Inferior parietal cortex (tissue), 1 donor: ENCODE measurements around the gene SSUH2.
"Not testable (repeated sequence)": the region's sequence is repeated elsewhere in the genome, so short reads cannot be mapped to it uniquely, and the experiment has no call there.

Experiments
- DNase-seq: peaks from one replicate; pipeline ENCODE4 v3.0.0-alpha.2; 2016; ENCODE audit errors: extremely low spot score

The SSUH2 gene

DNA sequence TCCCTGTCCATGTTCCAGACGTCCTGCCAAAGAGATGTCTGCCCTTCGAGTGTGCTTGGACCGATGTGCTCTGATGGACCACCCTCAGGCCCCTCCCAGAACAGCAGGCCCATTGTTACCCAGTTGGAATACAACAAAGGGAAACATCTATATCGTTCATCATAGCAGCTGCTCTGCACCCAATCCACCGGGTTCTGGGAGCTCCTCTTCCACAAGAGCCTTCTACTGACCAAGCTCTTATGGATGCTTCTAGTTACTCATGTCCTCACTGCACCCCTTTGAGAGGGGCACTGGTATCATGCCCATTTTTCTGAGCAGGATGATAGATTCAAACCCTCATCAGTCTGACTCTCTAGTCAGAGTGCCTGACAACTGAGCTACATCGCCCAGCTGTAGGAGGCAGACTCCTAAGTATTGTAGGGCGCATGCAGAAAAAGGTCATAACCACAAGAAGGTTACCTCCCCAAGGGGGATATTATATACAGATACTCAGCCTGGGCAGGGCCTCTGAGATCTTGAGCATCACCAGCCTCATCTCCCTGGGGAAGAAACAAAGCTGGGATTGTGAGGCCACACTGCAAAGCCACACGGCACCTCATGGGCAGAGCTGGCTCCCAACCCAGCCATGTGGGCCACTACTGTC is at the start of gene SSUH2:
Gene SSUH2, minus strand, starts transcription at position 51 of the 643 bp plus-strand sequence. Its CDS starts 40 bp downstream, at position 11.
- no peak for DNase-seq

DNA sequence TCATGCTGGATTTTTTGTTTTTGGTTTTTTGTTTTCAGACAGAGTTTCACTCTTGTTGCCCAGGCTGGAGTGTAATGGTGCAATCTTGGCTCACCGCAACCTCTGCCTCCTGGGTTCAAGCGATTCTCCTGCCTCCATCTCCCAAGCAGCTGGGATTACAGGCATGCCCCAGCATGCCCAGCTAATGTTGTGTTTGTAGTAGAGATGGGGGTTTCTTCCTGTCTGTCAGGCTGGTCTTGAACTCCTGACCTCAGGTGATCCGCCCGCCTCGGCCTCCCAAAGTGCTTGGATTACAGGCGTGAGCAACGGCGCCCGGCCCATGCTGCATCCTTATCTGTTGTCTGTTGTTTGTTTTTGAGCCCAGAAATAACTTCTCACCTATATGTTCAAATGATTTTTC is 46.7 kb upstream of the SSUH2 start:
- not testable (repeated sequence) for DNase-seq

- DNase-seq: not testable (repeated sequence)
Observed at GRCh38 chr3:8684992-8685391, 40.4 kb upstream of the SSUH2 start.

- not testable (repeated sequence) for DNase-seq
Observed at GRCh38 chr3:8682850-8683574, 38.4 kb upstream of the SSUH2 start.

GRCh38 chr3:8681881-8682538 is 37.4 kb upstream of the SSUH2 start:
- not testable (repeated sequence) for DNase-seq

GRCh38 chr3:8681349-8681748 is 36.8 kb upstream of the SSUH2 start:
- DNase-seq: no peak

DNA sequence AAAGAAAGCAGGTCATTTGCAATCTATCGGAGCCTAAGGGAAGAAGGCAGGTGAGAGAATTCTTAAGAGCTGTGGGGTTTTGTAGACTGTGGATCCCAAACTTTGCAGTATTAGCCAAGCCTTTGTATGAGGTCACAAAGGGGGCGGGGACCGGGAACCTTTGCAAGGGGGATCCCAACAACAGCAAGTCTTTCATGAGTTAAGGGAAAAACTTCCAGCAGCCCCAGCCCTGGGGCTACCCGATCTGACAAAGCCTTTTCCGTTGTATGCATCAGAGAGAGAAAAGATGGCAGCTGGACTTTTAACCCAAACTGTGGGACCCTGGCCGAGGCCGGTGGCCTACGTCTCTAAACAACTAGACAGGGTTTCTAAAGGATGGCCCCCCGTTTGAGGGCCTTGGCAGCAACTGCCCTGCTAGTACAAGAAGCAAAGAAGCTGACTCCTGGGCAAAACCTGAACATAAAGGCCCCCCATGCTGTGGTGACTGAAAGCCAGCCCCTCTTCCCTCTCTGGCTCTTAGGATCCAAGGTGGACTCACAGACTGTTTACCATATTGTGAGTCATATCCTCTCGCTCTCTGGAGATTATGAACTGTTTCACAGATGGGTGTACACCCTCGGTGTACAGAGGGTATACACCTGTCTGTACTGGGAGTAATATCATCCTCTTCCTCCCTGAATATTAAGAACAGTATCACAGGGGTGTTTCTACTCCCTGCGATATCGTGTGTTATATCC is 35.4 kb upstream of the SSUH2 start:
- DNase-seq: not testable (repeated sequence)

- DNase-seq: no peak
Observed at GRCh38 chr3:8678751-8679150, 34.2 kb upstream of the SSUH2 start.

GRCh38 chr3:8677258-8677657 is 32.7 kb upstream of the SSUH2 start:
- DNase-seq: not testable (repeated sequence)

DNA sequence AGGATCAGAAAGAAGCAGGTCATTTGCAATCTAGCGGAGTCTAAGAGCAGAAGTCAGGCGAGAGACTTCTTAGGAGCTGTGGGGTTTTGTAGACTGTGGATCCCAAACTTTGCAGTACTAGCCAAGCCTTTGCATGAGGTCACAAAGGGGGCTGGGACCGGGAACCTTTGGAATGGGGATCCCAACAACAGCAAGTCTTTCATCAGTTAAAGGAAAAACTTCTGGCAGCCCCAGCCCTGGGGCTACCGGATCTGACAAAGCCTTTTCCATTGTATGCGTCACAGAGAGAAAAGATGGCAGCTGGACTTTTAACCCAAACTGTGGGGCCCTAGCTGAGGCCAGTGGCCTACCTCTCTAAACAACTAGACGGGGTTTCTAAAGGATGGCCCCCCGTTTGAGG is 31.0 kb upstream of the SSUH2 start:
- DNase-seq: not testable (repeated sequence)

DNA sequence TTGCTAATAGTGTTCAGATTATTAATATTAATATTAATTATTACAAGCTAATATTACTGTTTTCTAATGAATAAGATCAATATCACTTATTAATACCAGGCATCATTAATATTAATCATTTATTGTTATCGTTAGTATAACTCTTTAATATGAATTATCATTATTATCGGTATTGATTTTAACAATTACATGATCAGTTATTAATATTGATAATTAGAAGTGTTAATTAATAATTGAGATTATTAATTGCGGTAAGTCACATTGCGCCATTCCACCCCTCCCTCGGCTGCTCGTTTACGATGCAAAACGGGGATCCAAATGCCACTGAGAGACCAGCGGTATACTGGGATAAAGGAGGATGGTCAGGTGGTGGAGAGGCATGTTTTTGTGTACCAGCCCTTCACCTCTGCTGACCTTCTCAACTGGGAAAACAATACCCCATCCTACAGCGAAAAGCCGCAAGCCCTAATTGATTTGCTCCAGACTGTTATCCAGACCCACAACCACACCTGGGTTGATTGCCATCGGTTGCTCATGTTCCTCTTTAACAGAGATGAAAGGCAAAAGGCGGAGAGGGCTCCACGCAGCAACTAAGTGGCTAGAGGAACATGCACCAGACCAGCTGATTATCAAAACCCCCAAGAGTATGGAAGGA is 28.6 kb upstream of the SSUH2 start:
- DNase-seq: no peak

DNA sequence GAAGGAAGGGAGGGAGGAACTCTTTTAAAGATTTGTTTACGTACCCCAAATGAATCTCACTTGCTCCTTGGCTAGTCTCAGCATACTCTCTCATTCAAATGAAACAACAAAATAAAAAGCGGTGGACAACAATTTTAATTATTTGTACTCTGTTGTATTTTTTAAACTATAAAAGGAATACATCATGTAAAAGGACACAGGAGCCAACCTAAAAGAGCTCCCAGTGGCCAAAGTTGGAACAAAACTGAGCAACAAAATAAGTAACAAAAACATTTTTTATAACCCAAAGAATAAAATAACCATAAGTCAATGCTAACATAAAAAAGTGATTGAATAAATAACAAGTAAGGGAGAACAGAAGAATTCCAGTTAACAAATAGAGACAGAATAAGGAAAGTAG is 24.4 kb upstream of the SSUH2 start:
- DNase-seq: no peak

- DNase-seq: no peak
Observed at GRCh38 chr3:8668216-8668615, 23.6 kb upstream of the SSUH2 start.

GRCh38 chr3:8667463-8668091 is 23.0 kb upstream of the SSUH2 start:
- no peak for DNase-seq

DNA sequence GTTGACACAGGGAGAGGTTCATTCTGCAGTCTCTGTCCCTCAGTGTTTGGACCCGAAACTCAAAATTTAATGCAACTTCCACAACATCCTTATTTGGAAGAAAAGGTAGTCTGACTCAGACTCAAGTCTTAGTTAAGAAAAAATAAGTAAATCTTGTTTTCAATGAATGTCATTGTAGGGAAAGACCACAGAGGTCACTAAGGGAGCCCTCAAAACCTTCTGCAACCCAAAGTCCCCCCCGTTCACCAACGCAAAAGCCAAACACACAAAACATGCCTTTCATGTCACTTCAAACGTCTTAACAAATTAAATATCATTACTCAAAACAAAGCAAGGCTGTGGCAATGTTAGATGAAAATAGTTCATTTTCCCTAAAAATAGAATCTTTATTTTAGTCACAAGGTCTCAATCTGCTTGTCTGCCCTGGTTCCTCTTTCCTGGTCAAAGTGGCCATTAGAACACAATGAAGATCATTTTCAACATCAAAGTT is 20.9 kb upstream of the SSUH2 start:
- no peak for DNase-seq

- DNase-seq: peak; percentile 76
Observed at GRCh38 chr3:8663177-8664061, 18.8 kb upstream of the SSUH2 start.

GRCh38 chr3:8662594-8662993 is 18.0 kb upstream of the SSUH2 start:
- no peak for DNase-seq

- DNase-seq: no peak
Observed at GRCh38 chr3:8660175-8661118, 15.8 kb upstream of the SSUH2 start.

- DNase-seq: no peak
Observed at GRCh38 chr3:8659242-8659641, 14.6 kb upstream of the SSUH2 start.
